GM19099 (cell line): ENCODE data around the gene LRSAM1.
A peak's percentile ranks its signal among the peaks of the same experiment; 100 is the strongest.

Experiments
- POLR2A ChIP-seq: IDR thresholded peaks from 3 replicates; pipeline ENCODE4 v1.6.1; 2011; ENCODE audit warnings: low read depth; ENCODE audit not compliant: insufficient read length; ENCODE audit errors: extremely low read depth

LRSAM1 gene

GRCh38 chr9:127450830-127451607 lies at the start of gene LRSAM1, which contains the start of gene RPL12:
LRSAM1 (plus strand) TSS chr9:127451510; CDS start chr9:127454528, 3,018 bp downstream.
RPL12 (minus strand) TSS chr9:127451406; CDS start chr9:127451317, 89 bp downstream.
- peak; percentile 100 for TF ChIP-seq POLR2A

- no peak for TF ChIP-seq POLR2A
Observed at GRCh38 chr9:127402401-127403090, 48.8 kb upstream of the LRSAM1 start.

- no peak for TF ChIP-seq POLR2A
Observed at GRCh38 chr9:127403507-127404192, 47.7 kb upstream of the LRSAM1 start.

GRCh38 chr9:127404631-127405030 lies 46.7 kb upstream of the LRSAM1 start:
- TF ChIP-seq POLR2A = no peak

GRCh38 chr9:127405344-127406125 lies 45.8 kb upstream of the LRSAM1 start:
- no peak for TF ChIP-seq POLR2A

GRCh38 chr9:127406799-127407491 lies 44.4 kb upstream of the LRSAM1 start:
- no peak for TF ChIP-seq POLR2A

GRCh38 chr9:127407492-127407843 lies 43.8 kb upstream of the LRSAM1 start:
- no peak for TF ChIP-seq POLR2A

GRCh38 chr9:127411122-127411521 lies 40.2 kb upstream of the LRSAM1 start:
- TF ChIP-seq POLR2A = no peak

- no peak for TF ChIP-seq POLR2A
Observed at GRCh38 chr9:127415141-127415540, 36.2 kb upstream of the LRSAM1 start.

- no peak for TF ChIP-seq POLR2A
Observed at GRCh38 chr9:127415657-127416056, 35.7 kb upstream of the LRSAM1 start.

- TF ChIP-seq POLR2A = no peak
Observed at GRCh38 chr9:127417131-127418036, 33.9 kb upstream of the LRSAM1 start.

- no peak for TF ChIP-seq POLR2A
Observed at GRCh38 chr9:127418037-127418471, 33.3 kb upstream of the LRSAM1 start.

GRCh38 chr9:127419348-127419747 lies 32.0 kb upstream of the LRSAM1 start:
- no peak for TF ChIP-seq POLR2A

- TF ChIP-seq POLR2A = no peak
Observed at GRCh38 chr9:127421057-127421456, 30.3 kb upstream of the LRSAM1 start.
